SHP77 treated with DMSO at 0.1 percent for 48 hours (cell line): ENCODE measurements around the gene LTA.
"Not testable (repeated sequence)": the region's sequence is repeated elsewhere in the genome, so short reads cannot be mapped to it uniquely, and the experiment has no call there.

ENCODE experiments used
- DNase-seq: peaks from one replicate; lab custom pipeline; 2025; lab: John Stamatoyannopoulos, UW

LTA gene

GRCh38 chr6:31541658-31542521 is 30.2 kb upstream of the LTA start, which contains the start of gene DDX39B:
Gene DDX39B, minus strand, starts transcription at chr6:31542003. Its CDS starts 1,471 bp downstream, at chr6:31540532.
- peak; percentile 93 for DNase-seq

GRCh38 chr6:31543639-31544038 is 28.4 kb upstream of the LTA start:
- no peak for DNase-seq

GRCh38 chr6:31544676-31545075 is 27.4 kb upstream of the LTA start:
- DNase-seq = no peak

- DNase-seq = no peak
Measured at GRCh38 chr6:31545291-31545690, 26.8 kb upstream of the LTA start.

GRCh38 chr6:31546339-31546957 is 25.6 kb upstream of the LTA start, which contains the start of gene ATP6V1G2:
Gene ATP6V1G2, minus strand, starts transcription at chr6:31546608. Its CDS starts 49 bp downstream, at chr6:31546559.
- peak; percentile 97 for DNase-seq

DNA sequence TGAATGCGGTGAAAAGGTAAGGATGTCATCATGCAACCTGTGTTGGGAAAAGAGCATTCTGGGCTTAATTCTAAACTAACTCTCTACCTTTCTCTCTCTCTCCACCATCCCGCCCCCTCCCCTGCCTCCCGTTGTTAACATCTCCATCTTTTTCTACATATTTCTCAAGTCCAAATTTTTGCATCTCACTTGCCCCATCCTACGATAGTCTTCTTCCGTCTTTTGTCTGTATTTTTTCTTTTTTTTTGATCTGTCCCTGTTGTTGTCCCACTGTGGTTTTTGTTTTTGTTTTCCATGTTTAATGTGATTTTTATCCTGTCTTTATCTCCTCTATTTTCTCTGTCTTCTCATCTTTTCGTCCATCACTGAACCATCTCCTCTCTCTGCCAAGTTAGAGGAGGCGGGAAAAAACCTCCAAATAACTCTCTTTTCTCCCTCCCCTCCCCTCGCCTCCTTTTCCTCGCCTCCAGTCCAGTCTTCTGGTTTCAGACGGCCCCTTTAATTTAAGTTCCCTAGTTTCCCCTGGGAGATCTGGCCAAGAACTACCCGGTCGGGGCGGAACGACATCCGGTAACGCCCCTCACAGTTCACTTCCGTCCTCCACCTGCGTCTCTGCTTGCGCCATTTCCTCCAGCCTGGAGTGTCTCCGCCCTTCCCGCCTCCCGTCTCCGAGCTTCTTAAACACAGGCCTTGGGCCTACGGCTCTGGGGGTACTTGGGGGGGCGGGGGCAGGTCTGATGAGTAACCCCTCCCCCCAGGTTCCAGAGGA is 24.9 kb upstream of the LTA start, which contains the start of gene NFKBIL1:
Gene NFKBIL1, plus strand, starts transcription at position 651 of the 769 bp plus-strand sequence. Its CDS starts 87 bp downstream, at position 738.
- DNase-seq = peak; percentile 94

DNA sequence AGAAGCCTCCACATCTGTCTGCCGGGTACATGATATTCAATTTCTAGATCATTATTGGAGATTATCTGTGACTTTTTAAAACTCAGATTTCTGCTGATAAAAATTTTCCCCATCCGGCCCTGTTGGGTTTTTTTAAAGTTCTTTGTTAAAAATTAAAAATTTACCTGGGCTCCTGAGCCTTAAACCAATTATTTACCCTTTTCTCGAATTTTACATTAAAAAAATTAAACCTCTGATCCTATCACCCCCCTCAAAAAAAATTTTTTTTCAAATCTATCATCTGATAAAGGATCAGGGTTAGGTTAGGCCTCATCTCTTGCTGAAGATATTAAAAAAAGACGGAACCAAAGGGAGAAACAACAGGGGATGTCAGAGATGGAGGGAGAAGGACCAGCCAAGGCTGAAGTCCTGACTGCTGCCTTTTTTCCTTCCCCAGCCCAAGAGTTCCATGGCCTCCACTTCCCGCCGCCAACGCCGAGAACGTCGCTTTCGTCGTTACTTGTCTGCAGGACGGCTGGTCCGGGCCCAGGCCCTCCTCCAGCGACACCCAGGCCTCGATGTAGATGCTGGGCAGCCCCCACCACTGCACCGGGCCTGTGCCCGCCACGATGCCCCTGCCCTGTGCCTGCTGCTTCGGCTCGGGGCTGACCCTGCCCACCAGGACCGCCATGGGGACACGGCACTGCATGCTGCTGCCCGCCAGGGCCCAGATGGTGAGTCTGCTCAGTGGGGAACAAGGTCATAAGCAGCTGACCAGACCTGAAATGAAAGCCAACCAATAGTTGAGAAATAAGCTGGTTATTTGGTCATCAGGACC is 24.2 kb upstream of the LTA start:
- no peak for DNase-seq

- no peak for DNase-seq
Measured at GRCh38 chr6:31548544-31548873, 23.6 kb upstream of the LTA start.

GRCh38 chr6:31551371-31551770 is 20.7 kb upstream of the LTA start:
- DNase-seq = not testable (repeated sequence)

GRCh38 chr6:31556307-31556706 is 15.8 kb upstream of the LTA start:
- no peak for DNase-seq

GRCh38 chr6:31557443-31558317 is 14.4 kb upstream of the LTA start:
- DNase-seq = no peak

DNA sequence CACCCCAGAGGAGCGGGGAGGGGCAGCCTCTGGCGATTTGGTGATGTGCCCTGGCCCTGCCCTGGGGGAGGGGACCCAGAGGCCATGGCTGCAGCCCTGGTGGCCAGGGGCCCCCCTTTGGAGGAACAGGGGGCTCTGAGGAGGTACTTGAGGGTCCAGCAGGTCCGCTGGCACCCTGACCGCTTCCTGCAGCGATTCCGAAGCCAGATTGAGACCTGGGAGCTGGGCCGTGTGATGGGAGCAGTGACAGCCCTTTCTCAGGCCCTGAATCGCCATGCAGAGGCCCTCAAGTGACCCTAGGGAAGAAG is 13.8 kb upstream of the LTA start:
- DNase-seq = no peak

GRCh38 chr6:31558631-31559500 is 13.2 kb upstream of the LTA start:
- DNase-seq = no peak

DNA sequence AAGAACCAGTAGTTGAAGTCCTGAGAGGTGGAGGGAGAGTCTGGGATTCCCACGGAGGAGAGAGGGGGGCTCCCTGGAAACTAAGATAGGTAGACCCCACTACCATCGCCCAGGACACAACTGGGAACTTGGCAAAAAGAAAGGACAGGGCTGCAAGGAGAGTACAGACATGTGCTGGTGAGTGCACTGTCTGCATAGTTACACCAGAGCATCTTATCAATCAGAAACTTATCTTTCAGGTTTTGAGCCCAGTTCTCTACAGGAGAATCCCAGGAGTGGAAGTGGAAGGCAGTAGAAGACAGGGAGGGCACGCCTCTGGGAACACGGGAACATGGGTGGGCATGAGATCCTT is 12.5 kb upstream of the LTA start:
- DNase-seq = no peak

DNA sequence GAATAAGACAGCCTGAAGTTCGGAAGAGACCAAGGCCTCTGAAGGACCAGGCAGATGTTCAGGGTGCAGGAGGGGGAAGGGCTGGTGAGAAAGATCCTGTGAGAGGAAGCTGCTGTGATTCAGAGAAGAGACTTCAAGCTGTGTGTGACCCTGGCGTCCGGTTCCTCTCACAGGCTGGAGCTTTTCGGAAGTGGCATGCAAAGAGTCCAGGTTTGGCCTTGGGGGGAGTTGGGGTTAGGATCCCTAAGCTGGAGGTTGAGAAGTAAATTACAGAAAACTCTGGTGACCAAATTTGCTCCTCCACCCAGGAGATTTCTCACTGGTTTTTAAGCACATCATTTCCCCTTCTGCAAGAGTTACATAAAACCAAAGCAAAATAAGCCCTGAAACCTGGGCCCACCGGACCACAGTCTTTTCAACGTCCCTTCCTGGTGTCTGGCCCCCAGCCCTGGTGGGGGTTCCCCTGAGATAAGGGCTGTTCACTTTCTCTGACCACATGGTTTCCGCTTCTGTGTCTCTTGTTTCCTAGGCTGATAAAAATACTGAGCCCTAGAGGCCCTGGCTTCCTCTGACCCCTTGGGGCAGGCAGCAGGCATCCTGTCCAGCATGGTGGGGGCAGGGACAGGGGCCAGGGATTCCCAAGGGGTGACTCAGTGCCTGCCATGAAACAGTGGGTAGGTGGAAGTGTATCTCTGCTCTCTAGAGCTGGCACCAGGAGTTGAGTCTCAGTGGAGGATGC is 12.0 kb upstream of the LTA start:
- DNase-seq = no peak

DNA sequence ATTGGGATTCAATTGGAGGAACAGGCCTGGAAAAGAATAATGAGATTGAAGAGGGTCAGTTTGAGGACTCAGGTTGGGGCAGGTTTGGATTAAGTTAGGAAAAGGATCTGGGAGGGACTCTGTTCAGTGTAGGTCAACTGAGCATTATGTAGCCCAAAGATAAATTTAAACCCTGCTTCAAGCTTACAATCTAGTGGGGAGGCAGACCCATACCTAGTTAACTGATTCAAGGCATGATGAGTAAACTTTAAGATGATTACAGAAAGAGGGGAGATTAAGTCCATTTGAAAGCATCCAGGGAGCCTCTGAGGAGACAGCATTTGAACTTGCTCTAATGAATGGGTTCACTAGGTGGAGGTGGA is 11.4 kb upstream of the LTA start:
- no peak for DNase-seq

GRCh38 chr6:31567531-31568370 is 4.3 kb upstream of the LTA start:
- DNase-seq = no peak

DNA sequence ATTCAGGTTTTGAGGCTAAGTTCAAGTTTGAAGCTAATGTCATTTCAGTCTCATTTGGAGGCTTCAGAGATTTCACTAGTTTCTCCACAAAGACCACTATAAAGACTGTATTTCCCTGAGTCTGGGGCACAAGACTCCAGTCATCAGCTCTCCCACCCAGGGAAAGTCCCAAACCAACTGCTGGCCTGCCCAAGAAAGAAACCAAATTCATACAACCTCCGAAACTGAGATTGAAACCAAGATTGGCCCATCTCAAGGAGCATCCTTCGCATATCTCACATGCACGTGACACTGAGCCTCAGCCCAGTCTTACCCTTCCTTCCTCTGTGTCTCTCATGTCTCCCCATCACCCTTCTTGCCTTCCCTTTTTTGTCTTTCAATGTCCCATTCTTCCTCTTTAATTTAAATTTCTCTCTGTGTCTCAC is 3.5 kb upstream of the LTA start:
- no peak for DNase-seq
